Measurements from ENCODE around the gene TUBA4B.
A peak's percentile ranks its signal among the peaks of the same experiment; 100 is the strongest.
"Not testable (repeated sequence)": the region's sequence is repeated elsewhere in the genome, so short reads cannot be mapped to it uniquely, and the experiment has no call there.

Gene TUBA4B

DNA sequence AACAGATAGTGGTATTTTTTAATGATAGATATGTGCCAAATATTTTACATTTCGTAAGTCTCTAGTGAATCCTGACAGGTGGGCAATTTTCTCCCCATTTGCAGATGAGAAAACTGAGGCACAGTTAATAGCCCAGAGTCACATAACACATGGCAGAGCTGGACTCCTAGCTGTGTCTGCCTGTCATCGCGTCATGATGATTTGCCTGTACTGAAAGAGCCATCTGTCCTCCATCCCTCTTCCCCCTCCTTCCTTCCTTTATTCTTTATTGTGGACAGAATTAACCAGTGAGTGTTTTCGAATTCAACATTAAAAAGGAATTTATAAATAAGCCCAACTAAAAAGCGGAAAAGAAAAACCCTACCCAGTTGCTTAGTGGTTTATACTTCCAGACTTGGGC is 29.3 kb downstream of the TUBA4B start:
- TF ChIP-seq, protein P1, sequence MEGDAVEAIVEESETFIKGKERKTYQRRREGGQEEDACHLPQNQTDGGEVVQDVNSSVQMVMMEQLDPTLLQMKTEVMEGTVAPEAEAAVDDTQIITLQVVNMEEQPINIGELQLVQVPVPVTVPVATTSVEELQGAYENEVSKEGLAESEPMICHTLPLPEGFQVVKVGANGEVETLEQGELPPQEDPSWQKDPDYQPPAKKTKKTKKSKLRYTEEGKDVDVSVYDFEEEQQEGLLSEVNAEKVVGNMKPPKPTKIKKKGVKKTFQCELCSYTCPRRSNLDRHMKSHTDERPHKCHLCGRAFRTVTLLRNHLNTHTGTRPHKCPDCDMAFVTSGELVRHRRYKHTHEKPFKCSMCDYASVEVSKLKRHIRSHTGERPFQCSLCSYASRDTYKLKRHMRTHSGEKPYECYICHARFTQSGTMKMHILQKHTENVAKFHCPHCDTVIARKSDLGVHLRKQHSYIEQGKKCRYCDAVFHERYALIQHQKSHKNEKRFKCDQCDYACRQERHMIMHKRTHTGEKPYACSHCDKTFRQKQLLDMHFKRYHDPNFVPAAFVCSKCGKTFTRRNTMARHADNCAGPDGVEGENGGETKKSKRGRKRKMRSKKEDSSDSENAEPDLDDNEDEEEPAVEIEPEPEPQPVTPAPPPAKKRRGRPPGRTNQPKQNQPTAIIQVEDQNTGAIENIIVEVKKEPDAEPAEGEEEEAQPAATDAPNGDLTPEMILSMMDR (IDR thresholded peaks at IDR 0.05; ENCODE audit: low read depth, low read length, missing control alignments) = no peak
- H3K4me3 ChIP-seq (replicated peaks; ENCODE audit: low read depth, low read length) = no peak overlapping the region
- DNase-seq (ENCODE audit: extremely low read depth, low read depth) = no peak

DNA sequence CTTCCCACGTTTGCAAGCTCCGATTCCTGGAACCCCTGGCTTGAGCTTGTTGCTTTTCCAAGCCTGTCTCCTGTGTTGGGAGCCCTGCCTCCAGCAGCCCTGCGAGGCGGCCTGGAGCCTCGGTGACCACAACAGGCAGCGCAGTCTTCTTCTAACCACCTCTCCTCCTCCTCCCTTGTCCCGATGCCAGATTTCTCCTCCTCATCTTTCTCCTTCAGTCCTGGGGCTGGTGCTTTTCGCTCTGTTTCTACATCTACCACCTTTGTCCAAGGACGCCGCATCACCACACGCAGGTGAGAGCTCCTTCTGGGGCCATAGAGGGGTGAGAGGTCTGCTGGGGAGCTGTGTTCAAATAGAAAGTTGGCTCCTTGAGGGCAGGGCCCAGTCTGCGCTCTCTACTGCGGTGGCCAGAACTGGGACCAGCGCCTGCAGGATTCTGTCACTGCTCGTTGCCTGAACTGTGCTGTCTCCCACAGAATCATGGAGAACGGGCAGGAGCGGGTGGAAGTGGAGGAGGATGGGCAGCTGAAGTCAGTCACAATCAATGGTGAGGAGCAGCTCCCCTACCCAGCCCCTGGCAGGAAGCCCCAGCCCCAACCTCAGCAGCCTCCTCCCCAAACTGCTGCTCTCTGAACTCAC is 30.0 kb downstream of the TUBA4B start:
- TF ChIP-seq, protein P1 (IDR thresholded peaks at IDR 0.05; ENCODE audit: low read depth, low read length, missing control alignments) = no peak
- no peak overlapping the region for H3K4me3 ChIP-seq (replicated peaks; ENCODE audit: low read depth, low read length)
- DNase-seq (ENCODE audit: extremely low read depth, low read depth) = no peak

DNA sequence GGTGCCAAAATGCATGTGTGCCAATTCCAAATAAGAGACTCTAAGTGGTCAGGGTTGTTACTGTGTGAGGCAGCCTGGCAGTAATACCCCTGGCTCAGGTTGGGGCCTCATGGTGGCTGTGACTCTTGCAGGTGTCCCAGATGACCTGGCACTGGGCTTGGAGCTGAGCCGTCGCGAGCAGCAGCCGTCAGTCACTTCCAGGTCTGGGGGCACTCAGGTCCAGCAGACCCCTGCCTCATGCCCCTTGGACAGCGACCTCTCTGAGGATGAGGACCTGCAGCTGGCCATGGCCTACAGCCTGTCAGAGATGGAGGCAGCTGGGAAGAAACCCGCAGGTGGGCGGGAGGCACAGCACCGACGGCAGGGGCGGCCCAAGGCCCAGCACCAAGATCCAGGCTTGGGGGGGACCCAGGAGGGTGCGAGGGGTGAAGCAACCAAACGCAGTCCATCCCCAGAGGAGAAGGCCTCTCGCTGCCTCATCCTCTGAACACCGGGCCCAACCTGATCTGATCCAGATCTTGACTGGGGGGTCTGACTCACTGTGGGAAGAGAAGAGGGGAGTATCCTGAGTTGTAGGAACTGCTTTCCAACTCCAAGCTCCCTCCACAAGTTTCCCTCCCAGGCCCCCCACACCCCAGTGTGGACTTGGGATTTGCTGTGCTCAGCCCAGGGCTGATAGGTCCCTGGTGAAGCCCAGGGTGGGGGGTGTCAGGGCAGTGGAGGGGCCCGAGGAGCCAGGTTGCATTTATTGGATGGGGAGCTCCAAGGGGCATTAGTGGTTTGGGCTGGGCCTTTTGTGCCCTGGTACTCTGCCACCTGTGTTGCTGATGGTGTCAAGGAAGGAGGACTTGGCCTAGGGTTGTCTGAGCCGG is 31.7 kb downstream of the TUBA4B start:
- DNase-seq (ENCODE audit: extremely low read depth, low read depth) = no peak
- H3K4me3 ChIP-seq (replicated peaks; ENCODE audit: low read depth, low read length) = no peak overlapping the region
- TF ChIP-seq, protein P1 (IDR thresholded peaks at IDR 0.05; ENCODE audit: low read depth, low read length, missing control alignments) = no peak

DNA sequence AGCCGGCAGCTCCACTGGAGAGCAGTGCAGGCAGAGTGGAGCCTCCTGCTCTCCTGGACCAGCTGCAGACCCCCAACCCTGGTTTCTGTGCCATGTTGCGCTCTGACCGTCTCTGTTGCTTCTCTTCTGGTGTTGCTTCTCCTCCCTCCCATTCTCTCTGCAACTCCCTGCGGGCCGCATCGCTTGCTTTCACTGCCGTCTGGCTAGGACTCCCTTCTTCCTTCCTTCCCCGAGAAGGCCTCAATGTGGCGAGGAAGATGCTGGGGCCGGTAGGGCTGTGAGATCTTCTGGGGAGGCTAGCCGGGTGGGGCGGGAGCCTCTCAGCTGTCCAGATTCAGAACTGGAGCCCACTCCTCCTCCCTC is 32.3 kb downstream of the TUBA4B start:
- DNase-seq (ENCODE audit: extremely low read depth, low read depth) = no peak
- TF ChIP-seq, protein P1 (IDR thresholded peaks at IDR 0.05; ENCODE audit: low read depth, low read length, missing control alignments) = no peak

DNA sequence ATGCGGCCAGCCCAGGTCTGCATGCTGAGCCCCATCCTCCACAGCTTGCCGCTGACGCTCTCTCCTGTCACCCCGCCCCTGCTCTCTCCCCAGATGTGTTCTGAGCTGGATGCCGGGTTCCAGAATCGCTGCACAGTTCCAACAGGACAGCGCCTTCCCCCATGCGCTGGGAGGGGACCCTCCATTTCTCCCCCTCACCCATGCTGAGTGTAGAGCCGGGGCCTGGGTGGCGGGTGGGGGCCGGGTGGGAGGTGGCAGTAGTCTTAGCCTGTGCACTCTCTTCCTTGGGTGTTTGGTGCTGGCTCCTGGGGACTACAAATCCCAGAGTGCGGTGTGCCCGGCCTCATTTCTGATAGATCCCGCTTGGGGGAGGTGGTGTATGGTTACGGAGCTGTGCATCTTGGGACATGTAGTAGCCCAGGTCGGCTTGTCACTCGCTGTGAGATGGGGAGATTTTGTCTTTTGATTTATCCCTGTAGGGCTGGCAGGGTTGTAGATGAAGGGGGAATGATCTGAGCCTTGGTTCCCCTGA is 32.9 kb downstream of the TUBA4B start:
- TF ChIP-seq, protein P1 (IDR thresholded peaks at IDR 0.05; ENCODE audit: low read depth, low read length, missing control alignments) = no peak
- no peak for DNase-seq (ENCODE audit: extremely low read depth, low read depth)
- H3K4me3 ChIP-seq (replicated peaks; ENCODE audit: low read depth, low read length) = 0 out of 2 replicates have a peak overlapping the region, but pooled peaks have one; percentile 7

More for the DNA sequence above, 32.3 kb downstream of the TUBA4B start:
- H3K4me3 ChIP-seq (replicated peaks; ENCODE audit: low read depth, low read length) = 0 out of 2 replicates have a peak overlapping the region, but pooled peaks have one; percentile 7

DNA sequence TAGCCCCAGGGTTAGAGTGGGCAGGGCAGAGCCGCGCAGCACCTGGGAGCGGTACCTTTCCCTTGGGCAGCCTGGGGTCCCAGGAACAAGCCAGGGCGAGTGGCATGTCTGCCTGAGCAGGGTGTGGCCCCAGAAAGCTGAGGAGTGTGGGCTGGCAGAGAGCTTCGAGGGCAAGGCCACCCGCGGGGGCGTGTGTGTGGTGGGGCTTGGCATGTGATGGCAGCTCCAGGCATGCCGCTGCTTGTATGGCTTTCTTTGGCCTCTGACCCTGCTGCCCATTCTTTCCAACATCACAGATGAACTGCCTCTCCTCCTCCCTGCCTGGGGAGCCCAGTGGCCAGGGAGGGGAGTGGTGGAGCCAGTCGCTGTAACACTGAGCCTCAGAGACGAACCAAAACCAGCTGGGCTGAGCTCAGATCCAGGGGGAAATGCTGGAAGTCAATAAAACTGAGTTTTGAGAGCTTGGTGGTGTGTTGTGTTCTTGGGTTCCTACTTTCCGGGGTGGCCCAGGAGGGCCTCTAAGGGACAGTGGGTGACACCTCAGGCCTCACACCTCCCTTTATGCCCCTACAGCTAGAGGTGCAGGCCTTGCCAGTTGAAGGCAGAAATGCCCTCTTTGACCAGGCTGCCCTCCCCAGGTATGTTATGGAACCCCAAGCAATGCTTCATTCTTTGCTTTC is 33.5 kb downstream of the TUBA4B start:
- TF ChIP-seq, protein P1 (IDR thresholded peaks at IDR 0.05; ENCODE audit: low read depth, low read length, missing control alignments) = no peak
- no peak overlapping the region for H3K4me3 ChIP-seq (replicated peaks; ENCODE audit: low read depth, low read length)
- DNase-seq (ENCODE audit: extremely low read depth, low read depth) = no peak

DNA sequence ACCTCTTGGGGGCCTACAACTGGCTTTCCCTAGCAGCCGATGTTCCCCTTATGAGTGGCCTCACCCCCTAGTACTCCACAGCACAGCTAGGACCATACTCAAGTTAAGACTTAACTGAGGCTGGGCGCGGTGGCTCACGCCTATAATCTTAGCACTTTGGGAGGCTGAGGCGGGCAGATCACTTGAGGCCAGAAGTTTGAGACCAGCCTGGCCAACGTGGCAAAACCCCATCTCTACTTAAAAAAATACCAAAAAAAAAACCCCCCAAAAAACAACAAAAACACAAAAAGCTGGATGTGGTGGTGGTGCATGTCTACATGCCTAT is 34.0 kb downstream of the TUBA4B start:
- not testable (repeated sequence) for DNase-seq (ENCODE audit: extremely low read depth, low read depth); H3K4me3 ChIP-seq (replicated peaks; ENCODE audit: low read depth, low read length)

Data from HFF-Myc (cell line).